GM11168 (cell line): ENCODE data around the gene SDHD.

Experiments
- in situ Hi-C: fragments of 300-500 bp; cut with MboI; formaldehyde crosslinking; loops from one replicate; pipeline ENCODE4 v1.12.0; 2022; ENCODE audit warnings: low sequenced_read_pairs; ENCODE audit not compliant: unreplicated experiment

Gene SDHD

DNA sequence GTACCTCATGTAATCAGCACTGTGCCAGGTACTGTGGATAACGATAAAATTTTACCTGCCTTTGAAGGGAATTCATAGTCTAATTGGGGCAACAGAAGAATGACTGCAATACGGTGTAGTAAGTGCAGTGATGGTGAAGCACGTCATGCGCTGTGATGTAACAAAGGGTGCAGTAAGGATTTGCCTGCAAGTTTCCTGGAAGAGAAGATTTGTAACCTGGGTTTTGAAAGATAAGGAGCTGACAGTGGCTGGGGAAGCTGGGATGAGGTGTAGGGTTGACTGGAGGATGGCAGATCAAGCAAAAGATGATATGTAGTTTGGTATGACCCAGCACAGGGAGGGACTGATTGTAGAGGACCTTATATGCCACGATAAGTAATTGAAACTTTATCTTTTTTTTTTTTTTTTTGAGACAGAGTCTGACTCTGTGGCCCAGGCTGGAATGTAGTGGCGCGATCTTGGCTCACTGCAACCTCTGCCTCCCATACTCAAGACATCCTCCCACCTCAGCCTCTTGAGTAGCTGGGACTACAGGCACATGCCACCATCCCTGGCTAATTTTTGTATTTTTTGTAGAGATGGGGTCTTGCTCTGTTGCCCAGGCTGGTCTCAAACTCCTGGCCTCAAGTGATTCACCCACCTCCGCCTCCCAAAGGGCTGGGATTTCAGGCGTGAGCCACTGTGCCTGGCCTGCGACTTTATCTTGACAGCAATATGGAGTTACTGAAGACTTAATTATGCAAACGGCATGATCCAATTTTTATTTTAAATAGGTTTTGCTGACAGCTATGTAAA is 11.3 kb downstream of the SDHD start:
- in situ Hi-C loops = no loop called here

DNA sequence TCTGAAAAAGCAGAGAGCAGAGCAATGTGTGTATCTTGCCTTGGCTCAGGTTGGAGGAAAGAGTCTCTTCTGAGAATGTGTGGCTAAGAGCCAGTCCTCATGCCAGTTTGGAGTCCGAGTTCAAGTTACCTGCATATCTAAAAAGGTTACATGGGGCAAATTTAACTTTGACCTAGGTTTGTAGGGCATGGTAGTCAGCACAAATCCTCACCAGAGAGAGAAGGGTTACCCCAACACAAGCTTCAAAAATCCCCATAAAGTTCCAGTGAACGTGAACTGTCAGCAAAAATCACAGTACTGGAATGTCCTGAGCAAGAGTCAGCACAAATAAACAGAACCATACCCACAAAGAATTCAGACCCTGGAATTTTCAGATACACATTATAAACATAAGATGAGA is 13.8 kb downstream of the SDHD start:
- in situ Hi-C loops = no loop called here

DNA sequence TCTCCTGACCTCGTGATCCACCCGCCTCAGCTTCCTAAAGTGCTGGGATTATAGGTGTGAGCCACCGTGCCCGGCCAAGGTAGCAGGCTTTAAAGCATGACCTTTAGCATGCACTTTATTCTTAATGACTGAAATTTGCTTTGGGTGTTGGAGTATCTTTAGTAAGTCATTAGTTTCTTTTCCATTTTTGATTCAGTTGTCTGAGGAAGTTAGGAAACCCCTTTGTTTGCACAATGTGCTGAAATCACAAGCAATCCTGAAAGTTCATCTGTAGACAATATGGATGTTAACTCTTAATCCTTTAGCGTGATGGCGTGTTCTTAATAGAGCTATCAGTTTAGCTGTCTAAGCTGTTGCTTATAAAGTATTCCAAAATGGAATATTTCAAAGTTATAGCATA is 16.8 kb downstream of the SDHD start:
- in situ Hi-C loops = no loop called here

- in situ Hi-C loops = no loop called here
Measured at GRCh38 chr11:112106070-112106469, 19.4 kb downstream of the SDHD start.

GRCh38 chr11:112113539-112114457 is 27.1 kb downstream of the SDHD start:
- in situ Hi-C loops = no loop called here

GRCh38 chr11:112114460-112114859 is 27.8 kb downstream of the SDHD start:
- in situ Hi-C loops = no loop called here

DNA sequence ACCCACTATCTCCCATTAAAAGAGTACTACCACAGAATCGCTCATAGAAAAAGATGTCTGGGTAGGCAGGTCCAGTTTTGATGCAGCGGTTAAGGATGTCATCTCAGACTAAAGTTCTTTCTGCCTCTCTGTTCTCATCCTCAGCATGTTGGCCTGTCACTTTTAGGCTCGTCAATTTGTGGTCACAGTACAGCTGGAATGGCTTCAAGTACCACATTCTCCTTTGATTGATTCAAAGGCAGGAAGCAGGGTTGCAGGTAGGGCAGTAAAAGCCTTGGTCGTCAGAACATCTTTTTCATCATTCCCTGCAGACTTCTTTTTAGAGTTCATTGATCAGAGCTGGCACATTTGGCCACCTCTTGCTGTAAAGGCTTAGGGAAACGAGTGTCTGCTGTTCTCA is 28.7 kb downstream of the SDHD start:
- in situ Hi-C loops = no loop called here

GRCh38 chr11:112118176-112118575 is 31.5 kb downstream of the SDHD start:
- in situ Hi-C loops = no loop called here

- in situ Hi-C loops = no loop called here
Measured at GRCh38 chr11:112121981-112122615, 35.4 kb downstream of the SDHD start.

DNA sequence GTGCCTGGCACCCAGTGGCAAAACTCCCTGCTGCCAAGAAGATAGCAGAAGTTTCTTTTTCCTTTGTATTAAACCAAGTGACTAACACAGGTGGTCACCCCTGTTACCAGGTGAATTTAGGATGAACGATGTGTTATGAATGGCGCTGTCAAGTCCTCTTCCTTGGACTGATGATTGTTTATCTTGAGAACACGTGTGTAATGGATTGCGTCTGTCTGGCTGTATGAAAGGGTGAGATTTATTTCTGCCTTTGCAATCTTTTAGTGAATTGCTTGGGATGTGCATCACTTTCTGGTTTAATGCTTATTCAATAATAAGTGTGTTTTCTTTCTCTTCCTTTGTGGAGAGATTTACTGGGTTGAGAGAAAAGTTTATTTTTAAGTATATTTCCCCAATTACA is 36.5 kb downstream of the SDHD start:
- in situ Hi-C loops = no loop called here

- in situ Hi-C loops = no loop called here
Measured at GRCh38 chr11:112127056-112127455, 40.4 kb downstream of the SDHD start.

GRCh38 chr11:112128483-112129121 is 41.9 kb downstream of the SDHD start:
- in situ Hi-C loops = no loop called here

DNA sequence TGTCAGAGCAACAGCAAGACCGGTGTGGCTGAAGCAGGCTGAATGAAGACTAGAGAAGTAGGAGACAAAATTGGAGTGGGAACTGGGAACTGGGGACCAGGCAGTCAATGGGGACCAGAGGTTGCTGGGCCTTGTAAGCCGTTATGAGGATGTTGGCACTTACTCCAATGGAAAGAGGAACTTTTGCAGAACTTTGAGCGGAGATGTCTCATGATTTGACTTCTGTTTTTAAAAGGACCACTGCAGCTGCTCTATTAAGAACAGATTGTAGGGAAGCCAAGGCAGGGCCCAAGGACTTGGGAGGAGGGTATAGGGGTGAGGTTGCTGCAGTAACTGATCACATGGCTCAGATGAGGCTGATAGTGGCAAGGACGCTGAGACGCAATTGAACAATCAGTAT is 43.0 kb downstream of the SDHD start:
- in situ Hi-C loops = no loop called here

DNA sequence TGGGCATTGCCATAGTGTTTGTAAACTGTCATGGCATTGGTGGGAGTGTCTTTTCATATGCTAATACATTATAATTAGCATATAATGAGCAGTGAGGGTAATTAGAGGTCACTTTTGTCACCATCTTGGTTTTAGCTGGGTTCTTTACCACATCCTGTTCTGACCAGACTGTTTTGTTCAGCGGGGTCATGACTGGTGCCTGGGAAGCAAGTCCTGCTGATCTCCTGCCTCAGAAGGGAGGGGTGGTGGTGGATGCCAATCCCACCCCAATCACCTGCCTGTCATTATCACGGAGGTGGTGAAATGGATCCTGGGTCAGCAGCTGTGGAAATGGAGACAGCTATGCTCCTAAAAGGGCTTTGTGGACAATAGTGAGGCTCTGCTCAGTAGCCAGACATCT is 46.1 kb downstream of the SDHD start:
- in situ Hi-C loops = no loop called here

DNA sequence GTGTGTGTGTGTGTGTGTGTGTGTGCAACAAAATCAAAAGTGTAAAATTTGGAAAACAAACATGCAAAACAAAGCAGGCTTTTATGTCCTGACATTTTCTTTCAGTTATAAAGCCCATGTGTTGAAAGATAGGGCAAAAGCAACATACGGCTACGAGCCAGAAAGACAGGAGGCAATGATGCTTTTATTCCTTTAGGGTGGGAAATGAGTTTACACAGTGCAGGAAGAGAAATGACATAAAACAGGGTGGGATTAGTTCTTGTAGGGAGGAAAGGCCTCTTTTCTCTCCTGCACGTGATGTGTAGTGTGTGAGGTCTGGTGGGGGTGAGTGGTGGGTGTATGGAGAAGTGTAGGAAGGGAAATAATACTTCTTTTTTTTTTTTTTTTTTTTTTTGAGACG is 47.8 kb downstream of the SDHD start:
- in situ Hi-C loops = no loop called here

DNA sequence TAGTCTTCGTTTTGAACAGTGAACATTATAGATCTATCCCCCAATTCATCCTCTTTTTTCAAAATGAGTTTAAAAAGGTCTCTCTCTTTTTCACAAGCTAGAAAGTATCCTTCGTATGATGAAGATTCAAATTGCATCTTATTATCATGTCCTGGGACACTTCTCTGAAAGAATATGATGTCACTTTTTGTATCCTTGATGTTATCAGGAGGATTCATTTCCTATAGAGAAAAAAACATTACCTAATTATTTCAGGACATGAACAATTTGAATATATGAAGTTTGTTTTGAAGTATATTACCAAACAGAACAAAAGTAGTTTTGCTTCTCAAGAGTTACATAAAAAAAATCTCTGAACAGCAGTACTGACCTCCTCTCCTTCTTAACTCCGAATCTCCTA is 56.9 kb downstream of the SDHD start:
- in situ Hi-C loops = no loop called here
